Glomerular visceral epithelial cell (primary cell): ENCODE measurements around the gene CARMIL1.

Experiments
- DNase-seq: peaks from one replicate; pipeline ENCODE4 v3.0.0-alpha.2; 2016; ENCODE audit errors: extremely low spot score

Gene CARMIL1

GRCh38 chr6:25309886-25310285 is 30.7 kb downstream of the CARMIL1 start:
- no peak for DNase-seq

- peak; percentile 62 for DNase-seq
These were observed 32.2 kb downstream of the CARMIL1 start for GRCh38 chr6:25311331-25311840.

- no peak for DNase-seq
These were observed 33.0 kb downstream of the CARMIL1 start for GRCh38 chr6:25312034-25312620.

- peak; percentile 38 for DNase-seq
These were observed 33.5 kb downstream of the CARMIL1 start for GRCh38 chr6:25312703-25313102.

GRCh38 chr6:25314509-25315175 is 35.5 kb downstream of the CARMIL1 start:
- no peak for DNase-seq

GRCh38 chr6:25315194-25316177 is 36.3 kb downstream of the CARMIL1 start:
- DNase-seq = no peak

GRCh38 chr6:25316626-25317025 is 37.5 kb downstream of the CARMIL1 start:
- DNase-seq = no peak

GRCh38 chr6:25318589-25318988 is 39.4 kb downstream of the CARMIL1 start:
- DNase-seq = no peak

GRCh38 chr6:25320459-25320858 is 41.3 kb downstream of the CARMIL1 start:
- peak; percentile 16 for DNase-seq

GRCh38 chr6:25322692-25323091 is 43.5 kb downstream of the CARMIL1 start:
- no peak for DNase-seq

GRCh38 chr6:25324066-25324762 is 45.0 kb downstream of the CARMIL1 start:
- no peak for DNase-seq

GRCh38 chr6:25326126-25326525 is 47.0 kb downstream of the CARMIL1 start:
- DNase-seq = no peak

GRCh38 chr6:25326960-25327359 is 47.8 kb downstream of the CARMIL1 start:
- DNase-seq = no peak

GRCh38 chr6:25327432-25327831 is 48.3 kb downstream of the CARMIL1 start:
- DNase-seq = no peak

GRCh38 chr6:25329161-25329817 is 50.1 kb downstream of the CARMIL1 start:
- DNase-seq = no peak

GRCh38 chr6:25329982-25330381 is 50.8 kb downstream of the CARMIL1 start:
- DNase-seq = no peak

GRCh38 chr6:25330796-25331685 is 51.9 kb downstream of the CARMIL1 start:
- DNase-seq = no peak

GRCh38 chr6:25332165-25332564 is 53.0 kb downstream of the CARMIL1 start:
- DNase-seq = no peak

GRCh38 chr6:25332655-25333071 is 53.5 kb downstream of the CARMIL1 start:
- DNase-seq = no peak

GRCh38 chr6:25333471-25333870 is 54.3 kb downstream of the CARMIL1 start:
- no peak for DNase-seq
